ENCODE results near the gene CCDC33.
A peak's percentile ranks its signal among the peaks of the same experiment; 100 is the strongest.

Gene CCDC33

DNA sequence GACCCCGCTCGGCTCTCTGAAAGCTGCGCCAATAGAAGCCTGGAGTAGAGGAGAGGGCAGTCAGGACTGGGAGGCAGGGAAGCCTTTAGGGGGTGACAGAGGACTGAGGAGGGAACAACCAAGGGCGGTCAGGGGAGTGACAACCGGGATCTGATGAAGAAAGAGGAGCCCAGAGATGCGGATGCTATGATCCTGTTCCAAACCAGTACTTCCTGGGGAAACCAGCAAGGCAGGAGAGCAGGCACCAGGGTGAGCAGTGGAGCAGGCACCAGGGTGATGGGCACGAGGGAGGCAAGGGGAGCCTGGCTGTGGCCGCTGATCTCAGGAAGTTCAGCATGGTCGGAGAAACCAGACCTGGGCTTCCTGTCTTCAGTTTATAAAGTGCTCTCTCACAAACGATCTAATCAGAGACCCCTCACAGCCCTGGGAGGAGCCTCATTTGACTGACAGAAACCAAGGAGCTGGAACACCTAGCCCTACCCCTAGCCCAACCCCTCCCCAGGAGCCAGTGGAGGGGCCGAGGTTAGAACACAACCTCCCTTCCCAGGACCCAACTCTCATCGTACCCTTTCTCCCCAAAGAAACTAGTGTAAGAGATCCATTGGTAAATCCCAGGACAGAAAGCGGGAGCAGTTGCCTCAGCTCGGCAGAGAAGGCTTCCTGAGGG, 34.9 kb downstream of the CCDC33 start:
- Histone ChIP-seq H3K9me3 (ENCODE audit: control insufficient read depth, insufficient read depth, low read depth, low read length) (no peaks in the 10 kb centered on the region), H3K27ac (ENCODE audit: extremely low read depth, low read depth, low read length) (no peak overlapping the region), H3K4me3 (ENCODE audit: low read depth, low read length) (no peak overlapping the region), H3K36me3 (ENCODE audit: control insufficient read depth in 2 of 2, insufficient read depth in 1 of 2, low read length in 2 of 2) (no peaks in the 10 kb centered on the region), H3K4me1 (ENCODE audit: control insufficient read depth, insufficient read depth, low read length) (no peaks in the 10 kb centered on the region)
- CTCF ChIA-PET: interaction anchor here (0.6 to 1.0 kb wide), 2 partner anchors 50 to 108 kb away, joined by 3 read pairs; no protein-coding TSS in a partner anchor
- POLR2A ChIA-PET: no interaction called here
- TF ChIP-seq ZBTB17 (tag by site-specific recombination; IDR thresholded peaks at IDR 0.05) (peak; percentile 76), ZNF843 (tag by site-specific recombination; IDR thresholded peaks at IDR 0.05) (no peak)

DNA sequence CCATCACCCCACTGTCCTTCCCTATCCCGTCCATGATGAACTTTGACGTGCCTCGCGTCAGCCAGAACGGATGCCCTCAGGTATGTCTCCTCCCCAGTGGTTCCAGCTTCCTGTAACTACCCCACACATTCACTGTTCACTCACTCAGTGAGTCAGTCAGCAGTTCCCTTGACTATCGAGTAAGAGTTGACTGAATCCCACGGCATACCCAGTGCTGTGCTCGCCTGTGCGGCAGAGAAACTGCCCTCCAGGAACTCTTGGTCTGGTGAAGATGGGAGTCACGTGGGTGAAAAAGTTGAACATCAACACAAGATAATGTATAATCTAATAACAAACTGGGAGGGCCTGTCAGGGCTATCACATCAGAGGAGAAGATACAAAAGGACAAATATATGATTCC, 36.7 kb downstream of the CCDC33 start:
- no peaks in the 10 kb centered on the region for H3K9me3 ChIP-seq (ENCODE audit: control insufficient read depth, insufficient read depth, low read depth, low read length)
- CTCF ChIA-PET: no interaction called here
- H3K4me3 ChIP-seq (ENCODE audit: low read depth, low read length): no peak overlapping the region
- H3K36me3 ChIP-seq (ENCODE audit: control insufficient read depth in 2 of 2, insufficient read depth in 1 of 2, low read length in 2 of 2): no peaks in the 10 kb centered on the region
- TF ChIP-seq ZNF350 (tag by site-specific recombination; IDR thresholded peaks at IDR 0.05) (no peak), ZNF2 (tag by site-specific recombination; IDR thresholded peaks at IDR 0.05) (no peak), ZSCAN30 (tag by site-specific recombination; IDR thresholded peaks at IDR 0.05) (no peak)
- H3K4me1 ChIP-seq (ENCODE audit: control insufficient read depth, insufficient read depth, low read length): no peaks in the 10 kb centered on the region
- no peak overlapping the region for H3K27ac ChIP-seq (ENCODE audit: extremely low read depth, low read depth, low read length)
- POLR2A ChIA-PET: no interaction called here

DNA sequence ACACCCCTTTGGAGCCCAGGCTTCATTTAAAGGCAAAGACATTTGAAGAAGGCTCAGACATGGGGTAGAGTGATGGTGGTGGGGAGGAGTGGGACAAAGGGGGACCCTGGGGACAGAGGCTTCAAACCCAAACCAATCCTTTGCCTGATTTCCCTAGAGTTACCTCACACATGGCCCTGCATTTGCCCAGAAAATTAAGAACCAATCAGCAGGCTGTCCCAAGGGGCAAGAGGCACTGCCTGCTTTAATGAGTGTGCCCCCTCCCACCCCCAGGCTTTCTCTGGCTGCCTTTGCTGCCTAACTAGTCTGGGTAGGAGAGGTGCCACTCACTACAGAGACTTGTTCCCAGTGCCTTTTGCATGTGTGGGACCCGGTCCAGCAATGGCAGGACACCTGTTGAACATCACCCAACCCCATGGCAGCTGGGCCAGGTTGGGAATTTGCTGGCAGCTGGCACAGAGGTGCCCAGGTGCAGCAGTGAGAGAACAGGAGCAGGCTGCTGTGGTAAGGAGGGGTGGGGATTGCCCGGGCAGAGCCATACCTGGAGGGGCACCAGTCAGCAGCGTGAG, 38.4 kb downstream of the CCDC33 start:
- H3K36me3 ChIP-seq (ENCODE audit: control insufficient read depth in 2 of 2, insufficient read depth in 1 of 2, low read length in 2 of 2): no peaks in the 10 kb centered on the region
- TF ChIP-seq SCRT1 (tag by site-specific recombination; IDR thresholded peaks at IDR 0.05; ENCODE audit: borderline replicate concordance): peak; percentile 98
- TF ChIP-seq, protein P1, sequence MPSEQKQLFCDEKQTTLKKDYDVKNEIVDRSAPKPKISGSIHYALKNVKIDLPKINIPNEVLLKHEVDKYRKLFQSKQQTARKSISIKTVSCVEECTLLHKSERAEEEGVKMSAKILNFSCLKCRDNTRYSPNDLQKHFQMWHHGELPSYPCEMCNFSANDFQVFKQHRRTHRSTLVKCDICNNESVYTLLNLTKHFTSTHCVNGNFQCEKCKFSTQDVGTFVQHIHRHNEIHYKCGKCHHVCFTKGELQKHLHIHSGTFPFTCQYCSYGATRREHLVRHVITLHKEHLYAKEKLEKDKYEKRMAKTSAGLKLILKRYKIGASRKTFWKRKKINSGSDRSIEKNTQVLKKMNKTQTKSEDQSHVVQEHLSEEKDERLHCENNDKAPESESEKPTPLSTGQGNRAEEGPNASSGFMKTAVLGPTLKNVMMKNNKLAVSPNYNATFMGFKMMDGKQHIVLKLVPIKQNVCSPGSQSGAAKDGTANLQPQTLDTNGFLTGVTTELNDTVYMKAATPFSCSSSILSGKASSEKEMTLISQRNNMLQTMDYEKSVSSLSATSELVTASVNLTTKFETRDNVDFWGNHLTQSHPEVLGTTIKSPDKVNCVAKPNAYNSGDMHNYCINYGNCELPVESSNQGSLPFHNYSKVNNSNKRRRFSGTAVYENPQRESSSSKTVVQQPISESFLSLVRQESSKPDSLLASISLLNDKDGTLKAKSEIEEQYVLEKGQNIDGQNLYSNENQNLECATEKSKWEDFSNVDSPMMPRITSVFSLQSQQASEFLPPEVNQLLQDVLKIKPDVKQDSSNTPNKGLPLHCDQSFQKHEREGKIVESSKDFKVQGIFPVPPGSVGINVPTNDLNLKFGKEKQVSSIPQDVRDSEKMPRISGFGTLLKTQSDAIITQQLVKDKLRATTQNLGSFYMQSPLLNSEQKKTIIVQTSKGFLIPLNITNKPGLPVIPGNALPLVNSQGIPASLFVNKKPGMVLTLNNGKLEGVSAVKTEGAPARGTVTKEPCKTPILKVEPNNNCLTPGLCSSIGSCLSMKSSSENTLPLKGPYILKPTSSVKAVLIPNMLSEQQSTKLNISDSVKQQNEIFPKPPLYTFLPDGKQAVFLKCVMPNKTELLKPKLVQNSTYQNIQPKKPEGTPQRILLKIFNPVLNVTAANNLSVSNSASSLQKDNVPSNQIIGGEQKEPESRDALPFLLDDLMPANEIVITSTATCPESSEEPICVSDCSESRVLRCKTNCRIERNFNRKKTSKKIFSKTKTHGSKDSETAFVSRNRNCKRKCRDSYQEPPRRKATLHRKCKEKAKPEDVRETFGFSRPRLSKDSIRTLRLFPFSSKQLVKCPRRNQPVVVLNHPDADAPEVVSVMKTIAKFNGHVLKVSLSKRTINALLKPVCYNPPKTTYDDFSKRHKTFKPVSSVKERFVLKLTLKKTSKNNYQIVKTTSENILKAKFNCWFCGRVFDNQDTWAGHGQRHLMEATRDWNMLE (tag by site-specific recombination; conservative IDR thresholded peaks at IDR 0.05; ENCODE audit: low read depth): no peak
- TF ChIP-seq, protein P2, sequence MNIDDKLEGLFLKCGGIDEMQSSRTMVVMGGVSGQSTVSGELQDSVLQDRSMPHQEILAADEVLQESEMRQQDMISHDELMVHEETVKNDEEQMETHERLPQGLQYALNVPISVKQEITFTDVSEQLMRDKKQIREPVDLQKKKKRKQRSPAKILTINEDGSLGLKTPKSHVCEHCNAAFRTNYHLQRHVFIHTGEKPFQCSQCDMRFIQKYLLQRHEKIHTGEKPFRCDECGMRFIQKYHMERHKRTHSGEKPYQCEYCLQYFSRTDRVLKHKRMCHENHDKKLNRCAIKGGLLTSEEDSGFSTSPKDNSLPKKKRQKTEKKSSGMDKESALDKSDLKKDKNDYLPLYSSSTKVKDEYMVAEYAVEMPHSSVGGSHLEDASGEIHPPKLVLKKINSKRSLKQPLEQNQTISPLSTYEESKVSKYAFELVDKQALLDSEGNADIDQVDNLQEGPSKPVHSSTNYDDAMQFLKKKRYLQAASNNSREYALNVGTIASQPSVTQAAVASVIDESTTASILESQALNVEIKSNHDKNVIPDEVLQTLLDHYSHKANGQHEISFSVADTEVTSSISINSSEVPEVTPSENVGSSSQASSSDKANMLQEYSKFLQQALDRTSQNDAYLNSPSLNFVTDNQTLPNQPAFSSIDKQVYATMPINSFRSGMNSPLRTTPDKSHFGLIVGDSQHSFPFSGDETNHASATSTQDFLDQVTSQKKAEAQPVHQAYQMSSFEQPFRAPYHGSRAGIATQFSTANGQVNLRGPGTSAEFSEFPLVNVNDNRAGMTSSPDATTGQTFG (tag by site-specific recombination; IDR thresholded peaks at IDR 0.05; ENCODE audit: borderline replicate concordance): no peak
- peak; percentile 98 for TF ChIP-seq SCRT2 (tag by site-specific recombination; IDR thresholded peaks at IDR 0.05)
- no peak for TF ChIP-seq ZFP41 (tag by site-specific recombination; IDR thresholded peaks at IDR 0.05; ENCODE audit: borderline replicate concordance)
- no peak for TF ChIP-seq FEZF1 (tag by site-specific recombination; IDR thresholded peaks at IDR 0.05)
- H3K27ac ChIP-seq (ENCODE audit: extremely low read depth, low read depth, low read length): no peak overlapping the region
- CTCF ChIA-PET: interaction anchor here (0.6 kb wide), 1 partner anchor 235 kb away, joined by 3 read pairs; no protein-coding TSS in a partner anchor
- H3K9me3 ChIP-seq (ENCODE audit: control insufficient read depth, insufficient read depth, low read depth, low read length): no peaks in the 10 kb centered on the region
- H3K4me3 ChIP-seq (ENCODE audit: low read depth, low read length): no peak overlapping the region
- no peaks in the 10 kb centered on the region for H3K4me1 ChIP-seq (ENCODE audit: control insufficient read depth, insufficient read depth, low read length)
- POLR2A ChIA-PET: no interaction called here
